ENCODE measurements around the gene ASB15.

The ASB15 gene

GRCh38 chr7:123645516-123645915 lies 43.9 kb downstream of the ASB15 start:
- no peak for DNase-seq
- no peak for TF ChIP-seq CTCF (IDR thresholded peaks at IDR 0.05; ENCODE audit: low read depth, low read length)
- H3K27me3 ChIP-seq (ENCODE audit: insufficient read depth, low read depth, severe bottlenecking), result no peaks in the 10 kb centered on the region
- no peaks in the 10 kb centered on the region for H3K9me3 ChIP-seq (ENCODE audit: severe bottlenecking)
- H3K4me3 ChIP-seq (ENCODE audit: low read depth, low read length), result no peak overlapping the region
- no peaks in the 10 kb centered on the region for H3K36me3 ChIP-seq
- H3K27ac ChIP-seq, result no peak overlapping the region

DNA sequence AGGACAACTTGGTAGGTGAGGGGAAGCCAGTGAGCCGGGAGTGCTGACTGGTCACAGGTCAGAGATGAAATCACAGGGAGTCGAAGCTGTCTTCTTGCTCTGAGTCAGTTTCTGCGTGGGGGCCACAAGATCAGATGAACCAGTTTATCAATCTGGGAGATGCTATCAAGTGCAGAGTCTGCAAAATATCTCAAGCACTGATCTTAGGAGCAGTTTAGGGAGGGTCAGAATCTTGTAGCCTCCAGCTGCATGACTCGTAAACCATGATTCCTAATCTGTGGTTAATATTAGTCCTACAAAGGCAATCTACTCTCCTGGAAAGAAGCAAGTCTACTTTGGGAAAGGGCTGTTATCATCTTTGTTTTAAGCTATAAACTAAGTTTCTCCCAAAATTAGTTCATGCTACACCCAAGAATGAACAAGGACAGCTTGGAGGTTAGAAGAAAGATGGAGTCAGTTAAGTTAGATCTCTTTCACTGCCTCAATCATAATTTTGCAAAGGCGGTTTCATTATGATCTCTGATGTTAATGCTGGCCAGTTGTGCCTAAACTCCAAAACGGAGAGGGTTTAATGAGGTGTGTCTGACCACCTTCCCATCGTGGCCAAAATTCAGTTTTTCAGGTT lies 45.6 kb downstream of the ASB15 start:
- Histone ChIP-seq H3K36me3 (no peaks in the 10 kb centered on the region), H3K9me3 (ENCODE audit: severe bottlenecking) (no peaks in the 10 kb centered on the region), H3K4me3 (ENCODE audit: low read depth, low read length) (no peak overlapping the region), H3K27me3 (ENCODE audit: insufficient read depth, low read depth, severe bottlenecking) (no peaks in the 10 kb centered on the region), H3K27ac (no peak overlapping the region)
- no peak for TF ChIP-seq CTCF (IDR thresholded peaks at IDR 0.05; ENCODE audit: low read depth, low read length)
- DNase-seq, result no peak

- Histone ChIP-seq H3K27ac (no peak overlapping the region), H3K4me3 (ENCODE audit: low read depth, low read length) (no peak overlapping the region), H3K36me3 (no peaks in the 10 kb centered on the region), H3K9me3 (ENCODE audit: severe bottlenecking) (no peaks in the 10 kb centered on the region), H3K27me3 (ENCODE audit: insufficient read depth, low read depth, severe bottlenecking) (no peaks in the 10 kb centered on the region)
- TF ChIP-seq CTCF (IDR thresholded peaks at IDR 0.05; ENCODE audit: low read depth, low read length), result no peak
- DNase-seq, result no peak
Observed at GRCh38 chr7:123649964-123650363, 48.3 kb downstream of the ASB15 start.

DNA sequence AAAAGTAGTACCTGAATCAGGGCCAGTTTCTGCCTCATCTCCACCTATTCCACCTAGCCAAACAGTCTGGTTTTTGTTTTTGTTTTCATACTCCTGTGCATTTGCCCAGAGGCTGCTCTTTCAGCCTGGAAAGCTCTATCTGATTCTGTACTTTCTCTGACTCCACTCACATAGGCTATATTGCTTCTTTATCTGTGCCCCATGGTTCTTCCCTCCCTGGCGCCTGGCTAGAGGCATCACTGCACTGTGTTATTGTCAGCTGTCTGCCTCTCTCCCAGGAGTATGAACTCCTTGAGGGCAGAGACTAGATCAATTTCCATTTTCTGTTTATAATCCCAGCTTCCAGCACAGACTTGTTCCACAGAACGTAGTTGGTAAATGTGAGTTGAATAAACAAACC lies 49.0 kb downstream of the ASB15 start:
- H3K36me3 ChIP-seq, result no peaks in the 10 kb centered on the region
- H3K4me3 ChIP-seq (ENCODE audit: low read depth, low read length), result no peak overlapping the region
- no peaks in the 10 kb centered on the region for H3K27me3 ChIP-seq (ENCODE audit: insufficient read depth, low read depth, severe bottlenecking)
- no peak for DNase-seq
- H3K27ac ChIP-seq, result no peak overlapping the region
- no peaks in the 10 kb centered on the region for H3K9me3 ChIP-seq (ENCODE audit: severe bottlenecking)
- no peak for TF ChIP-seq CTCF (IDR thresholded peaks at IDR 0.05; ENCODE audit: low read depth, low read length)

DNA sequence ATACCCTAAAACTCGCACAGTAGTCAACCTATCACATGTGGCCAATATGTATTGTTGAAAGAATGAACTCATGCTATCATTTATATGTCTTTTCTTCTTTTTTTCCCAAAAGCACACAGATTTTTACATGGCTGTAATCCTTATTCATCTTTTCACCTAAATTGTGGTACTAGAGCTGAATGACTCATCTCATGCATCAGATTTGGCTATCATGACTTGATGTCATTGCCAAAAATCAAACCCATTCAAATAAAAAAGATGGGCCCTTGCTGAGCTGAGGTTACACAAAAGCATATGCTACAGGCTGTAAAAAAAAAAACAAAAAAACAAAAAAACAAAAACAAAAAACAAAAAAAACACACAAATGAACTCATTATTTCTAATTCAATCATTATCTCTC lies 50.8 kb downstream of the ASB15 start:
- TF ChIP-seq CTCF (IDR thresholded peaks at IDR 0.05; ENCODE audit: low read depth, low read length), result no peak
- no peak overlapping the region for H3K27ac ChIP-seq
- H3K9me3 ChIP-seq (ENCODE audit: severe bottlenecking), result no peaks in the 10 kb centered on the region
- H3K4me3 ChIP-seq (ENCODE audit: low read depth, low read length), result no peak overlapping the region
- H3K27me3 ChIP-seq (ENCODE audit: insufficient read depth, low read depth, severe bottlenecking), result no peaks in the 10 kb centered on the region
- no peak for DNase-seq
- no peaks in the 10 kb centered on the region for H3K36me3 ChIP-seq

GRCh38 chr7:123653162-123653561 lies 51.5 kb downstream of the ASB15 start:
- Histone ChIP-seq H3K27ac (no peak overlapping the region), H3K27me3 (ENCODE audit: insufficient read depth, low read depth, severe bottlenecking) (no peaks in the 10 kb centered on the region), H3K36me3 (no peaks in the 10 kb centered on the region), H3K4me3 (ENCODE audit: low read depth, low read length) (no peak overlapping the region), H3K9me3 (ENCODE audit: severe bottlenecking) (no peaks in the 10 kb centered on the region)
- TF ChIP-seq CTCF (IDR thresholded peaks at IDR 0.05; ENCODE audit: low read depth, low read length), result no peak
- no peak for DNase-seq

All from WERI-Rb-1 (cell line).